GDM1 (cell line): ENCODE results near the gene DKKL1.

Source experiments
- DNase-seq: peaks from one replicate; lab custom pipeline; 2025; lab: John Stamatoyannopoulos, UW

Gene DKKL1

GRCh38 chr19:49422407-49423070 is 58.9 kb downstream of the DKKL1 start:
- DNase-seq, result no peak

- no peak for DNase-seq
Observed at GRCh38 chr19:49423071-49423984, 59.7 kb downstream of the DKKL1 start, which contains the start of gene PTH2. TSS of gene PTH2 (minus strand) at chr19:49423441. CDS start at chr19:49423339, 102 bp downstream.

GRCh38 chr19:49423985-49424303 is 60.3 kb downstream of the DKKL1 start:
- DNase-seq, result no peak
